ENCODE measurements around the gene LRRC28.

The LRRC28 gene

GRCh38 chr15:99267957-99268356 lies 16.7 kb downstream of the LRRC28 start:
- no peak for DNase-seq
- H3K27ac Mint-ChIP-seq, result no peak overlapping the region
- H3K4me3 Mint-ChIP-seq, result no peak overlapping the region
- H3K36me3 Mint-ChIP-seq (ENCODE audit: low read depth), result no peaks in the 10 kb centered on the region
- H3K27me3 Mint-ChIP-seq, result no peaks in the 10 kb centered on the region
- peaks cover 6% of the 10 kb centered on the region for H3K4me1 Mint-ChIP-seq (ENCODE audit: low read depth)
- no peaks in the 10 kb centered on the region for H3K9me3 Mint-ChIP-seq

GRCh38 chr15:99268431-99268830 lies 17.1 kb downstream of the LRRC28 start:
- Mint-ChIP-seq H3K36me3 (ENCODE audit: low read depth) (no peaks in the 10 kb centered on the region), H3K4me1 (ENCODE audit: low read depth) (peaks cover 6% of the 10 kb centered on the region), H3K27me3 (no peaks in the 10 kb centered on the region), H3K9me3 (no peaks in the 10 kb centered on the region), H3K4me3 (no peak overlapping the region), H3K27ac (no peak overlapping the region)
- DNase-seq, result no peak

DNA sequence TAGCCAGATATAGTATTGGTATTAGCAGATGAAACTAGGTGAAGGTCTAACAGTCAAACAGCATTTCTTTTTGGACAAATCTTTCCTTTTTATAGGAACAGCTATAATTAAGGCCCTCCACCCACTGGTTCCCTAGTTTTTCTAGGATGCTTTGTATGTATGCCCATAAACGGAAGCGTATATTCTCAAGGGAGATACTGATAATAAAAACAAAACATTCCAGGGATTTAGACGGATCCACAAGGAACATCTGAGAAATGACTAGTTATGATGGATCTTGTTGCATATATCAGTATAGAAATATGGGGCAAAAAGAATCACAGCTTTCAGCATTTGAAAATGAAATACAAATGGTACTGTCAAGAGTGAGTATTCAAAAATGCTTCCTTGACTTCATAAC lies 22.5 kb downstream of the LRRC28 start:
- Mint-ChIP-seq H3K27me3 (no peaks in the 10 kb centered on the region), H3K4me1 (ENCODE audit: low read depth) (peaks cover 8% of the 10 kb centered on the region), H3K27ac (no peak overlapping the region), H3K9me3 (no peaks in the 10 kb centered on the region), H3K36me3 (ENCODE audit: low read depth) (no peaks in the 10 kb centered on the region), H3K4me3 (no peak overlapping the region)
- no peak for DNase-seq

DNA sequence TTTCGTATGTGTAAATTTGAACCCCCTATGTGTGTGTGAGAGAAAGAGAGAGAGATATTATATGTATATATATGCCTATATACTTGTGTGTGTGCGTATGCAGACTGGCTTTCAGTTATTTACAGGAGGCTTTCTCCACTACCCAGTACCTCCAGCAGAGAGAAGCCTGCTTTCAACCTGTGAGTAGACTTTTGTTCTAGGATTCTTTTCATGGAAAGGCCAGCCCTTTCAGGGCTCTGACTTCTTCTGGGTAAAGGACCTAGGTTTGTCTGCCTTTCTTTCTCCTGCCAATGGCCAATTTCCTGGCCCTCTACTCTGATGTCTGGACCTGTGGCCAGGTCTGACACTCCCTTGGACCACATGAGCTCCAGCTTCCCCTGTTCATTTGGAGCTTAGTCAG lies 23.8 kb downstream of the LRRC28 start:
- H3K4me3 Mint-ChIP-seq, result no peak overlapping the region
- H3K27ac Mint-ChIP-seq, result peak overlapping the region; percentile 6
- H3K9me3 Mint-ChIP-seq, result peaks cover 3% of the 10 kb centered on the region
- no peaks in the 10 kb centered on the region for H3K27me3 Mint-ChIP-seq
- peaks cover 6% of the 10 kb centered on the region for H3K36me3 Mint-ChIP-seq (ENCODE audit: low read depth)
- peaks cover 20% of the 10 kb centered on the region for H3K4me1 Mint-ChIP-seq (ENCODE audit: low read depth)
- no peak for DNase-seq

DNA sequence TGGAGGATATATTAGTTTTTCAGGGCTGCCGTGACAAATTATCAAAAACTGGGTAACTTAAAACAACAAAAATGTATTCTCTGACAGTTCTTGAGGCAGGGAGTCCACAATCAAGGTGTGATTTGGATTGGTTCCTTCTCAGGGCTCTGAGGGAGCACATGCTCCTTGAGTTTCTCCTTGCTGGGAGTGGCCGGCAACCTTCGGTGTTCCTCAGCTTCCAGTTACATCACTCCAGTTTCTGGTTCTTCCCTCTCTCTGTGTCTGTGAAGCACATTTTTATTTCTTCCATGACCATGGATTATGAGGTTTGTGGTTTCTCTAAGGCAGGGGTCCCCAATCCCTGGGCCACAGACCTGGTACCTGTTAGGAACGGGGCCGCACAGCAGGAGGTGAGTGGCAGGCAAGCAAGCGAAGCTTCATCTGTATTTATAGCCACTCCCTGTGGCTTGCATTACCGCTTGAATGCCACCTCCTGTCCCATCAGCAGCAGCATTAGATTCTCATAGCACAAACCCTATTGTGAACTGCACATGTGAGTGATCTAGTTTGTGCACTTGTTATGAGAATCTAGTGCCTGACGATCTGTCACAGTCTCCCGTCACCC lies 24.3 kb downstream of the LRRC28 start:
- no peak for DNase-seq
- Mint-ChIP-seq H3K4me3 (no peak overlapping the region), H3K27me3 (no peaks in the 10 kb centered on the region), H3K36me3 (ENCODE audit: low read depth) (peaks cover 7% of the 10 kb centered on the region), H3K9me3 (peaks cover 3% of the 10 kb centered on the region), H3K27ac (peak overlapping the region; percentile 6), H3K4me1 (ENCODE audit: low read depth) (peaks cover 26% of the 10 kb centered on the region)

- Mint-ChIP-seq H3K36me3 (ENCODE audit: low read depth) (peaks cover 9% of the 10 kb centered on the region), H3K27ac (peak overlapping the region; percentile 94), H3K4me1 (ENCODE audit: low read depth) (peaks cover 49% of the 10 kb centered on the region), H3K4me3 (peak overlapping the region; percentile 54), H3K27me3 (no peaks in the 10 kb centered on the region), H3K9me3 (peaks cover 3% of the 10 kb centered on the region)
- no peak for DNase-seq
These were observed 28.0 kb downstream of the LRRC28 start for GRCh38 chr15:99279290-99279689.

DNA sequence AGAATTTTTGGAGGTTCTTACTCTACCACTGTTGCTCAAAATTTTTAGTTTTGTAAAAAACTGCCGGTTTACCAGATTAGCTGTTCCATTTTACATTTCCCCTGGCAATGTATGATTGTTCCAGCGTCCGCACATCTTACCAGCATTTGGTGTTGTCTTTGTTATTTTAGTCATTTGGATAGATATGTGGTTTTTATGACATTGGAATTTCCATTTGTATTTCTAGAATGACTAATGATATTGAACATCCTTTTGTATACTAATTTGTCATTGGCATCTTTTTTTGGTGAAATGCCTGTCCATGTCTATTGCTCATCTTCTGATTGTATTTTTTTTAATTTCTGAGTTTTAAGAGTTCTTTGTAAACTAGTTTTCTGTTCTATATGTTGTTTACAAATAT lies 28.5 kb downstream of the LRRC28 start:
- H3K4me3 Mint-ChIP-seq, result peak overlapping the region; percentile 54
- H3K27me3 Mint-ChIP-seq, result no peaks in the 10 kb centered on the region
- no peak for DNase-seq
- peaks cover 54% of the 10 kb centered on the region for H3K4me1 Mint-ChIP-seq (ENCODE audit: low read depth)
- peaks cover 3% of the 10 kb centered on the region for H3K9me3 Mint-ChIP-seq
- peaks cover 9% of the 10 kb centered on the region for H3K36me3 Mint-ChIP-seq (ENCODE audit: low read depth)
- H3K27ac Mint-ChIP-seq, result peak overlapping the region; percentile 94

GRCh38 chr15:99282121-99282520 lies 30.8 kb downstream of the LRRC28 start:
- H3K36me3 Mint-ChIP-seq (ENCODE audit: low read depth), result peaks cover 9% of the 10 kb centered on the region
- DNase-seq, result no peak
- H3K27me3 Mint-ChIP-seq, result no peaks in the 10 kb centered on the region
- peaks cover 3% of the 10 kb centered on the region for H3K9me3 Mint-ChIP-seq
- no peak overlapping the region for H3K27ac Mint-ChIP-seq
- H3K4me3 Mint-ChIP-seq, result no peak overlapping the region
- peaks cover 57% of the 10 kb centered on the region for H3K4me1 Mint-ChIP-seq (ENCODE audit: low read depth)

- no peak for DNase-seq
- peaks cover 55% of the 10 kb centered on the region for H3K4me1 Mint-ChIP-seq (ENCODE audit: low read depth)
- H3K9me3 Mint-ChIP-seq, result peaks cover 3% of the 10 kb centered on the region
- no peak overlapping the region for H3K27ac Mint-ChIP-seq
- no peaks in the 10 kb centered on the region for H3K27me3 Mint-ChIP-seq
- H3K4me3 Mint-ChIP-seq, result no peak overlapping the region
- peaks cover 9% of the 10 kb centered on the region for H3K36me3 Mint-ChIP-seq (ENCODE audit: low read depth)
These were observed 31.3 kb downstream of the LRRC28 start for GRCh38 chr15:99282586-99282985.

- Mint-ChIP-seq H3K4me1 (ENCODE audit: low read depth) (peaks cover 52% of the 10 kb centered on the region), H3K27ac (peak overlapping the region; percentile 57), H3K36me3 (ENCODE audit: low read depth) (peaks cover 9% of the 10 kb centered on the region), H3K4me3 (no peak overlapping the region), H3K9me3 (peaks cover 3% of the 10 kb centered on the region), H3K27me3 (no peaks in the 10 kb centered on the region)
- no peak for DNase-seq
These were observed 32.4 kb downstream of the LRRC28 start for GRCh38 chr15:99283717-99284116.

GRCh38 chr15:99291643-99292042 lies 40.4 kb downstream of the LRRC28 start:
- peaks cover 37% of the 10 kb centered on the region for H3K36me3 Mint-ChIP-seq (ENCODE audit: low read depth)
- peaks cover 8% of the 10 kb centered on the region for H3K9me3 Mint-ChIP-seq
- no peak overlapping the region for H3K27ac Mint-ChIP-seq
- DNase-seq, result no peak
- peaks cover 3% of the 10 kb centered on the region for H3K4me1 Mint-ChIP-seq (ENCODE audit: low read depth)
- H3K4me3 Mint-ChIP-seq, result no peak overlapping the region
- H3K27me3 Mint-ChIP-seq, result no peaks in the 10 kb centered on the region

GRCh38 chr15:99295840-99296239 lies 44.6 kb downstream of the LRRC28 start:
- H3K27me3 Mint-ChIP-seq, result no peaks in the 10 kb centered on the region
- peaks cover 3% of the 10 kb centered on the region for H3K4me1 Mint-ChIP-seq (ENCODE audit: low read depth)
- no peak for DNase-seq
- peaks cover 33% of the 10 kb centered on the region for H3K36me3 Mint-ChIP-seq (ENCODE audit: low read depth)
- H3K9me3 Mint-ChIP-seq, result peaks cover 8% of the 10 kb centered on the region
- H3K4me3 Mint-ChIP-seq, result no peak overlapping the region
- H3K27ac Mint-ChIP-seq, result no peak overlapping the region

DNA sequence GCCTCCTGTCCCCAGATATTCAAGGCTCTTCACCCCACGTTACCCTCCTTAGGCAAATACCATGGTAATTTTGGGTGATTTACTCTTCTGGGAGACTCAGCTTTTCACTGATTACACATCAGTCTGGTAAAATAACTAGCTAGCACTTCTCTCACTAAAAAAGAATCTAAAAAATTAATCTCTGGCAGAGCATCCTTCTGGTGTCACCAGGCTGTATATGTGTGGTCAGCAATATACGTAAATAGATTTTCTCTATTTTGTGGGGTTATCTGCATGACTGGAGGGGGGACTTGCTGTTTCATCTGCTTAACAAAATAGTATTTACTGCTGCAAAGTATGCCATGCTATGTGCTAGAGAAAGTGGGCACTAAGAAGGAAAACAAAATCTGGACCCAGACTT lies 45.1 kb downstream of the LRRC28 start:
- Mint-ChIP-seq H3K36me3 (ENCODE audit: low read depth) (peaks cover 28% of the 10 kb centered on the region), H3K27ac (no peak overlapping the region), H3K4me3 (no peak overlapping the region), H3K27me3 (no peaks in the 10 kb centered on the region), H3K9me3 (peaks cover 8% of the 10 kb centered on the region), H3K4me1 (ENCODE audit: low read depth) (peaks cover 3% of the 10 kb centered on the region)
- no peak for DNase-seq

DNA sequence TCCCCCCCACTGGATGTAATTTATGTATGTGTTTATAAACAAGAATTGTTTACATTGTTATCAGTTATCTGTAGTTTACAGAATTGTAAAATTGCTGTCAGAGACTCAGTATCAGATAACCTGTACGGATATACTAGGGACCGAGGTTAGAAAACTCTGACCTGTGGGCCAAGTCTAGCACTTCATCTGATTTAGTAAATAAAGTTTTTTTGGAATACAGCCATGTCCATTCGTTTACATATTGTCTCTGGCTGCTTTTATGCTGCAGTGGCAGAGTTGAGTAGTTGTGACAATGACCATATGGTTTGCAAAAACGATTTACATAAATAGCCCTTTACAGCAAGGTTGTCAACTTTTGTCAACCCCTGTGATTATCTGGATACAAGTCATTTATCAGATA lies 52.6 kb downstream of the LRRC28 start:
- H3K4me1 Mint-ChIP-seq (ENCODE audit: low read depth), result no peaks in the 10 kb centered on the region
- H3K4me3 Mint-ChIP-seq, result no peak overlapping the region
- peaks cover 1% of the 10 kb centered on the region for H3K36me3 Mint-ChIP-seq (ENCODE audit: low read depth)
- H3K9me3 Mint-ChIP-seq, result no peaks in the 10 kb centered on the region
- no peak overlapping the region for H3K27ac Mint-ChIP-seq
- DNase-seq, result no peak
- no peaks in the 10 kb centered on the region for H3K27me3 Mint-ChIP-seq

DNA sequence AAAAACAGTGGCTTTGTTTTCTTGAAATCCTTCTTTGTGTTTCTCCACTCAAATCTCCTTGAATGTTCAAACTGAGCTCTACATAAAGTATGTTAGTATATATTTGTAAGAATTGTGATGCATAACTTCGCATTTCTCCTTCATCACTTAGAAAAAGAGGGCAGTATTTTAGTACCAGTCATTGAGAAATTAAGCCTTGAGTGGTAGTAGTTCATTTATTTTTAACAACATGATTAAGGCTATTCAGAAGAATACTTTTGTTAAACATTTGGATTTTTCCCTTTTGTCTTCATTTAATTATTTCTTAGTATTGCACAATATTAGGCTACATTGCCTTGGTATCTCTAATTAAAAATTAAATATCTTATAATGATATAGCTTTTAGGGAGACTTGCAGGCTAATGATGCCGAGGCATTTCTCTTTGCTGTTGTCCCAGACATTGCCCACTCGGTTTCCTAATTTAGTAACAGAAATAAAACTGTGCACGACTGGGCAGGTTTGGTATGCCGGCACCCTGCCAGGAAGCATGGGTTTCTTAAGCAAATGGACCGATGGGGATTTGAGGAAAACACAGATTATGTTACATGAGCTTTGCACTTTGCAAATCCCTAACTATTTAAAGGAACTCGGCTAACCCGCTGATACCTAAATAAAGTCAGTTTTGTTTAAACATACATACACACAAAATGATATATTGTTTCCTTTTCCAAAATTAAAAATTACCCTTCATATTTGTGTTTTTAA lies 54.7 kb downstream of the LRRC28 start:
- H3K4me1 Mint-ChIP-seq (ENCODE audit: low read depth), result no peaks in the 10 kb centered on the region
- no peak for DNase-seq
- H3K9me3 Mint-ChIP-seq, result no peaks in the 10 kb centered on the region

More for the DNA sequence above, 54.7 kb downstream of the LRRC28 start:
- Mint-ChIP-seq H3K4me3 (no peak overlapping the region), H3K36me3 (ENCODE audit: low read depth) (peaks cover 8% of the 10 kb centered on the region), H3K27me3 (no peaks in the 10 kb centered on the region), H3K27ac (no peak overlapping the region)
